ENCODE measurements around the gene APPBP2.

DNA sequence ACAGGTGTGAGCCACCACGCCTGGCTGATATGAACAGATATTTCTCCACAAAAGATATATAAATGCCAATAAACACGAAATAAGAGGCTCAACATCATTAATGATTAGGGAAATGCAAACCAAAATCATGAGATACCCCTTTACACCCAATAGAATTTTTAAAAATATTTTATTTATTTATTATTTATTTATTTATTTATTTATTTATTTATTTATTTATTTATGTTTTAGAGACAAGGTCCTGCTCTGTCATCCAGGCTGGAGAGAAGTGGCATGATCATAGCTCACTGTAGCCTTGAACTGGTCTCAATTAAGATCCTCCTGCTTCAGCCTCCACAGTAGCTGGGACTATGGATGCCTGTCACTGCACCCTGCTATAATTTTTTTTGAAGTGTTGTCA lies 30.8 kb downstream of the APPBP2 start:
- TF ChIP-seq, protein P1, sequence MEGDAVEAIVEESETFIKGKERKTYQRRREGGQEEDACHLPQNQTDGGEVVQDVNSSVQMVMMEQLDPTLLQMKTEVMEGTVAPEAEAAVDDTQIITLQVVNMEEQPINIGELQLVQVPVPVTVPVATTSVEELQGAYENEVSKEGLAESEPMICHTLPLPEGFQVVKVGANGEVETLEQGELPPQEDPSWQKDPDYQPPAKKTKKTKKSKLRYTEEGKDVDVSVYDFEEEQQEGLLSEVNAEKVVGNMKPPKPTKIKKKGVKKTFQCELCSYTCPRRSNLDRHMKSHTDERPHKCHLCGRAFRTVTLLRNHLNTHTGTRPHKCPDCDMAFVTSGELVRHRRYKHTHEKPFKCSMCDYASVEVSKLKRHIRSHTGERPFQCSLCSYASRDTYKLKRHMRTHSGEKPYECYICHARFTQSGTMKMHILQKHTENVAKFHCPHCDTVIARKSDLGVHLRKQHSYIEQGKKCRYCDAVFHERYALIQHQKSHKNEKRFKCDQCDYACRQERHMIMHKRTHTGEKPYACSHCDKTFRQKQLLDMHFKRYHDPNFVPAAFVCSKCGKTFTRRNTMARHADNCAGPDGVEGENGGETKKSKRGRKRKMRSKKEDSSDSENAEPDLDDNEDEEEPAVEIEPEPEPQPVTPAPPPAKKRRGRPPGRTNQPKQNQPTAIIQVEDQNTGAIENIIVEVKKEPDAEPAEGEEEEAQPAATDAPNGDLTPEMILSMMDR (IDR thresholded peaks at IDR 0.05; ENCODE audit: low read depth, low read length, poor library complexity, severe bottlenecking) = no peak
- no peak for TF ChIP-seq EZH2phosphoT487 (IDR thresholded peaks at IDR 0.05; ENCODE audit: borderline replicate concordance, low read length)
